Left cardiac atrium (tissue), 4 donors: ENCODE results near the gene XRCC2. TPM values are rescaled to one million over a fixed set of nuclear protein-coding genes. Genes with fewer than 3 reads are reported as not detected.

ENCODE experiments used
- ATAC-seq, 2 donors: fragments of 200-7000 bp; cut with Tn5 transposase; one replicate each; pipeline ENCODE4 v1.9.1; 2020; ENCODE audit warnings: mild to moderate bottlenecking in 2 of 2, moderate library complexity in 2 of 2
- DNase-seq: peaks from one replicate; pipeline ENCODE4 v3.0.0-alpha.2; 2020
- intact Hi-C, 2 donors: fragments of 100-400 bp; cut with DNase I; formaldehyde crosslinking; loops; one replicate each; pipeline versions ENCODE4 v1.14.1 to v1.15.1; 2022 to 2023
- total RNA-seq, 2 donors: library from RNA; stranded (reverse); fragmentation: NEBNext Ultra II Directional; extraction: Animal tissue kit (Norgen Biotek cat#: 25700); gene quantifications; one replicate each; pipeline ENCODE4 v1.2.1, GENCODE V29; 2021
- donor health status: DM: no; HTN: yes; CAD: no.
- donor health status: DM: no; HTN: yes; CAD: no; lungs with severe emphysema.
- donor health status: DM: yes; HTN: yes; CAD: no.
- donor health status: Dilated cardiomyopathy.

The XRCC2 gene
- total RNA-seq, 2 donors from 2014 or later: 0.31 to 1.4 TPM

DNA sequence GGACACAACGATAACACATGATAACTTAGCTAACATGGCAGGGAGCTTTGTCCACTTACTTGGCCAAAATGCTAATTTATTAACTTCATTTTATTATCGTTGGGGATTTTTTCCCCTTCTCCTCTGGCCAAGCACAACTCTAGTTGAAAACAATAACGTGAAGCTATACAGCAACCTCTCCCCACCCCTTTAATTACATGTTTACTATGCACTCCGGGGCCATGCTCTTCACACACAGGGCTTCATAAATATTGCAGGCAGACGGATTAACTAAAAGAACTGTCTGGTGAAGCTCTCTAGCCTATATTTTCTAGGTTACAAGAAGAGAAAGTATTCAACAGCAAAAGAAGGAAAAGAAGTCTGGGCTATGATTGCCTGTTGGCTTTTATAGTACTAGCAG lies 51.7 kb downstream of the XRCC2 start:
- intact Hi-C loops: loop anchor here in 1 of 2 donors (10.0 kb wide), 1 partner anchor 59 kb away; no protein-coding TSS in a partner anchor
- DNase-seq: no peak
- no peak for ATAC-seq

- ATAC-seq (no peak), DNase-seq (no peak)
These were observed 54.5 kb downstream of the XRCC2 start for GRCh38 chr7:152621426-152621825.

DNA sequence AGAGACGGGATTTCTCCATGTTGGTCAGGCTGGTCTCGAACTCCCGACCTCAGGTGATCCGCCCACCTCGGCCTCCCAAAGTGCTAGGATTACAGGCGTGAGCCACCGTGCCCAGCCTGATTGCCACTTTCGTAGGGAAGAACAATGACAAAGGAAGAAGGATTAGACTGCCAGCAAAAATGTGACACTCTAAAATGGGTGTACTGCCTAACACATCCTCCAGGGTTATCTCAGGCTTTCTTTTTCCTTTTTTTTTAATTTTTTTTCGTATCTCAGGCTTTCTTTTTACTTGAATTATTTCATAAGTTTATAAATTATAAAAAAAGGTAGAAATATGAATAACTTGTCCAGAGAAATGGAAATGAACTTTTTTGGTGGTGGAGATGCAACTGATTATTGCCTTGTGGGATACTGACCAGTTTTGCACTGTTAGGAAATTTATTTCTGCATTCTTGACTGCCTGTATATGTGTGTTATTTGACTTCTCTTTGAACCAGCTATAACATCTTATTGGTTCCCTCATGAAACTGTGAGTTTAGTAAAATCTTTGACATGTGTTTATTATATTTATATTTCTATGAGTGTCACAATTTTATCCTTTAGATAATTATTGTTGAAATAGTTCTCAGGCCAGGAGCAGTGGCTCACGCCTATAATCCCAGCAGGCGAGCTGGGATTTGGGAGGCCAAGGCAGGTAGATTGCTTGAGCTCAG lies 56.8 kb downstream of the XRCC2 start:
- intact Hi-C loops: no loop called here
- no peak for DNase-seq
- no peak for ATAC-seq

More at GRCh38 chr7:152621426-152621825, 54.5 kb downstream of the XRCC2 start:
- intact Hi-C loops: loop anchor here in 1 of 2 donors (10.0 kb wide), 1 partner anchor 57 kb away; no protein-coding TSS in a partner anchor

- DNase-seq: no peak
- ATAC-seq: no peak
- intact Hi-C loops: no loop called here
These were observed 57.5 kb downstream of the XRCC2 start for GRCh38 chr7:152618427-152618826.

DNA sequence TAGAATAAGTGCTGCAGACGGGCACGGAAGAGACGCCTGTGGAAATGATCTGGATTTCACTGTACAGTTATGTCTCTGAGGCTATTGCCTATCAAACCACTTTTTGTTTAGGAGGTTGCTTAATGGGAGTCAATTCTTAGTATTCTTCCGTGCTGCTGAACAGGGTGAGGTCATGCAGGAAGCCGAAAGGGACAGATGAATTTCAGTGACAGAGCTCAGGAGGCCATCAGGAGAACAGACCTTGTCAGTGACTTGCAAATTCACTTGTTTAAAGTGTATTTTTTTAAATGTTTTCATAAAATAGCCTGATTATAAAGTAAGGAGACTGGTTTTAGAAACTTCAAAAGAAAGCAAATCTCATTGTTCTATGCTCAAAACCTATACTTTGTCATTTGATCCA lies 58.9 kb downstream of the XRCC2 start:
- intact Hi-C loops: no loop called here
- ATAC-seq (no peak), DNase-seq (no peak)

DNA sequence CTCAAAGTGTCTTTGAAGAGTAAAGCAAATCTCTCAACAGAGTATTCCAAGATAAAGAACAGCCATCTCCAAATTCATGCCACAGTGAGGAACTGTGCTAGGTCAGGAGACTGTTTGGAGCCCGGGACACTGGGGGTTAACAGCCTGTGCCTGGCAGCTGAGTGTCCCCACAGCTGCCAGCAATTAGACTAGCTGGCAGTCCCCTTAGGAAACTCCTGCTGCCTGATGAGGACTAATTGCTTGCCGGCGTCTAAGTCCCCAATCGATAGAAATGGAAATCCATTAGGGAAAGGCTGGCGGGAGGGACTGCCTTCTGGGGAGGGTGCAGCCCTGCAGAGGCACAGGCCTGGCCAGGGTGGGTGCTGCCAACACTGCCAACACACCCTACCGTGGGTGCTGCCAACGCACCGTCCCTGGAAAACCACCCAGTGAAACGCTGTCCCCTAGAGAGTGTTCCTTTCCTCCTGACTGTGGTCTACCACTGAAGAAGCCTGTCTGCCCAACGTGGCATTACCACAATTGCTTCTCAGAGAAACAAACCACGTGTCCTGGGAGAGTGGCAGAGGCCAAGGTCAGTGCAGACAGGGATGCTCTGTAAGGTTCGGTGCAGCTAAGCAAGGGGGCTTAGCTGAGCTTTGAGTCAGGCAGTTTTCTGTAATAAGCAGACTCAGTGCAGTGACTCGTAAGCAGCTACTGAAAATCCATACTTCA lies 60.8 kb downstream of the XRCC2 start:
- ATAC-seq (peak; percentile 33 to 34), DNase-seq (no peak)
- intact Hi-C loops: no loop called here

DNA sequence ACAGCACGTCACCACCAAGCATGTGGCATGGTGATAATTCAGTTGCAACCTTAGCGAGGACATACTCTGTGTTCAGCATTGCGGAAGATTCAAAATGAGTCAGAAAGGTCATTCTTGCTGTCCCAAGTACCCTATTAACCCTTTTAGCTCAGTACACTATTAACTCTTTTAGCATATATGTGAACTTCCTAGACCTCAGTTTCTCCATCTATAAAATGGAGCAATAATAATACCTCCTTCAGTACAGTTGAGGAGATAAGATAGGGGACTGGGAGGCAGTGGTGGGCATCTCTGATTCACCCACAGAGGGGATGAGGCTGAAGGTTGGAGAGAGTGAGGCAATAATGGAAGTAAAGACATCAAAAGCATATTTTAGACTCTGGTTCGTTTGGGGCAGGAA lies 67.3 kb downstream of the XRCC2 start:
- intact Hi-C loops: no loop called here
- DNase-seq: no peak
- ATAC-seq: no peak

- intact Hi-C loops: no loop called here
- DNase-seq (no peak), ATAC-seq (no peak)
These were observed 67.7 kb downstream of the XRCC2 start for GRCh38 chr7:152608208-152608607.

GRCh38 chr7:152607007-152607406 lies 68.9 kb downstream of the XRCC2 start:
- ATAC-seq: no peak
- no peak for DNase-seq
- intact Hi-C loops: no loop called here

GRCh38 chr7:152602962-152603361 lies 73.0 kb downstream of the XRCC2 start:
- intact Hi-C loops: no loop called here
- no peak for ATAC-seq
- DNase-seq: no peak

GRCh38 chr7:152601305-152601798 lies 74.6 kb downstream of the XRCC2 start:
- DNase-seq: no peak
- ATAC-seq: no peak
- intact Hi-C loops: no loop called here

- no peak for DNase-seq
- intact Hi-C loops: no loop called here
- ATAC-seq: no peak
These were observed 75.7 kb downstream of the XRCC2 start for GRCh38 chr7:152600266-152600665.

GRCh38 chr7:152597507-152597906 lies 78.4 kb downstream of the XRCC2 start:
- intact Hi-C loops: no loop called here
- ATAC-seq (no peak), DNase-seq (no peak)

DNA sequence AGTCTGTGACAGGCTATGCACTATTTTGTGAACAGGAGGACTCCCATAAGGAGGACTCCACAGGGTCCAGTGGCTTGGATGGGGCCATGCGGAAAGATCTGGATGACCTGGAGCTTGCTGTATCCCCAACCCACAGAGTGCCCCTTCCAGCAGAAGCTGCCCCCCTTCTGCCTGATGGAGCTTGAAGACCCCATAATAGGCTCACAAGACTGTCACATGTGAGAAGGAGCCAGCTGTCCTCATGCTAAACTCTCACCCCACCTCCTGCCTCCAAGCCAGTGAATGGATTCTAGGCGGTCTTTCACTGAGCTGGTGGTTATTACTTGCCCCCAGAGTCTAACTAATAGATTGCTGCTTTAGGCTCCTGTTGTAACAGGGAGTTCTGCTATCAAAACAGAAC lies 79.1 kb downstream of the XRCC2 start:
- no peak for DNase-seq
- ATAC-seq: no peak
- intact Hi-C loops: no loop called here

Other genes starting within 250 kb of the XRCC2 start
- gene KMT2C, start 240.1 kb downstream of the XRCC2 start, total RNA-seq: 10 to 100 TPM; 42.5 to 43.3 TPM
- gene ACTR3B, start 83.6 kb upstream of the XRCC2 start, total RNA-seq: 1 to 10 TPM; 4.9 to 8.3 TPM